ENCODE data around the gene ANLN. TPM values are rescaled to one million over a fixed set of nuclear protein-coding genes. Genes with fewer than 3 reads are reported as not detected.
A peak's percentile ranks its signal among the peaks of the same experiment; 100 is the strongest.

ANLN gene
- total and polyA plus RNA-seq, 9 of the 15 experiments (the other 6 are each of a cell fraction or from before 2014, with no cell fraction given): 18.1 to 66.2 (median 38.7) TPM

DNA sequence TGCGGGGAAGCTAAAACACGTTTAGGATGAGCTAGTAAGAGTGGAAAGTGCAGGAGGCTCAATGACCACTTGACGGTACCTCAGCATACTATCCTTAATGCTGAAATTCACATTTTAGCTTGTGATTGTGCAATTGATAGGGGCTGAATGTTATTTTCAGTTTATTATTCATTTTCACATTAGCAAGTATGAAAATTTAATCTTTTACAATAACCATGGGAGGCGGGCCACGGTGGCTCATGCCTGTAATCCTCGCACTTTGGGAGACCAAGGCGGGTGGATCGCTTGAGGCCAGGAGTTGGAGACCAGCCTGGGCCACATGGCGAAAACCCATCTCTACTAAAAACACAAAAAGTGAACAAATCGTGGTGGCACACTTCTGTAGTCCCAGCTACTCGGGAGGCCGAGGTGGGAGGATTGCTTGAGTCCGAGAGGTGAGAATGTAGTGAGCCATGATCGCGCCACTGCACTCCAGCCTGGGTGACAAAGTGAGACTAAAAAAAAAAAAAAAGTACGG, 22.0 kb upstream of the ANLN start:
- TF ChIP-seq SAP30 (IDR thresholded peaks at IDR 0.05; ENCODE audit: borderline replicate concordance, insufficient read depth, low read depth, low read length, poor library complexity, severe bottlenecking) (no peak), SP1 (CRISPR knock-in tag; IDR thresholded peaks at IDR 0.05) (0 out of 2 replicates have a peak, but pooled peaks have one; percentile 20), GABPA (tag; conservative IDR thresholded peaks at IDR 0.05; ENCODE audit: low read depth) (0 out of 2 replicates have a peak, but pooled peaks have one; percentile 8), CEBPB (tag; IDR thresholded peaks at IDR 0.05) (peak; percentile 78), CEBPG (CRISPR knock-in tag; IDR thresholded peaks at IDR 0.05) (peak; percentile 9; the same call in 1 of the 2 replicates), CEBPG (tag; conservative IDR thresholded peaks at IDR 0.05 in 1 of 2, IDR thresholded peaks at IDR 0.05 in 1 of 2) (peak; percentile 32 to 76), GTF2F1 (IDR thresholded peaks at IDR 0.05; ENCODE audit: low read depth, low read length) (no peak), TOE1 (IDR thresholded peaks at IDR 0.05; ENCODE audit: borderline replicate concordance) (no peak), TOE1 (CRISPR knock-in tag; IDR thresholded peaks at IDR 0.05; ENCODE audit: borderline replicate concordance, low read depth) (0 out of 2 replicates have a peak, but pooled peaks have one; percentile 11)
- Histone ChIP-seq H3K27me3 (ENCODE audit: control insufficient read depth in 2 of 2, insufficient read depth in 2 of 2, low read length in 2 of 2) (peaks cover 11 to 20% of the 10 kb centered on the region in 2 experiments; a peak in 4 of 5 replicates), H3K9ac (ENCODE audit: insufficient read depth in 1 of 2, low read depth in 2 of 2, low read length in 2 of 2) (peak overlapping the region; percentile 36 to 93)

More for the DNA sequence above, 22.0 kb upstream of the ANLN start:
- in situ Hi-C loops (cut with MboI): no loop called here
- FAIRE-seq (no peak), ATAC-seq (peak; percentile 70), DNase-seq (ENCODE audit: extremely low read depth in 1 of 4, low spot score in 3 of 4) (no peak)
- WGBS (ENCODE audit: insufficient coverage, low coverage, missing lambda C conversion rate): 37% methylated on average over 14 of the region's 16 CpGs
- Histone ChIP-seq H3K9me1 (ENCODE audit: control insufficient read depth, insufficient read depth, low read length) (no peaks in the 10 kb centered on the region), H3K4me3 (peak overlapping the region; percentile 57), H2AFZ (ENCODE audit: low read depth, low read length) (peak overlapping the region; percentile 100), H3K79me2 (ENCODE audit: control insufficient read depth, insufficient read depth, low read length) (no peaks in the 10 kb centered on the region), H3K36me3 (ENCODE audit: control insufficient read depth, insufficient read depth, low read length) (no peaks in the 10 kb centered on the region), H4K20me1 (replicated peaks; ENCODE audit: control insufficient read depth, insufficient read depth, low read length) (no peaks in the 10 kb centered on the region), H3K27ac (ENCODE audit: extremely low read depth, low read depth, low read length) (no peak overlapping the region; the same call in 2 of the 3 replicates), H3K9me3 (replicated peaks; ENCODE audit: control insufficient read depth, insufficient read depth, low read depth, low read length) (no peaks in the 10 kb centered on the region), H3K4me2 (ENCODE audit: insufficient read depth, low read length) (peak overlapping the region; percentile 97), H3K4me1 (replicated peaks in 1 of 2; ENCODE audit: control insufficient read depth in 2 of 2, insufficient read depth in 2 of 2, low read length in 2 of 2) (peaks cover 3 to 11% of the 10 kb centered on the region in 2 experiments; a peak in 3 of 5 replicates)
- intact Hi-C loops (cut with micrococcal nuclease): no loop called here
- BruUV-seq (replicated peaks): no TSS peak
- POLR2A ChIA-PET: interaction anchor here (0.6 to 1.5 kb wide), 6 partner anchors 10 to 33 kb away, joined by 3 to 8 read pairs (median 3); partner anchors contain the start of gene ANLN
- CTCF ChIA-PET (ENCODE audit: low intra/inter-chr PET ratio): no interaction called here
